Hypothalamus (tissue), 51 donors: ENCODE measurements around the gene DENND6A.
"Not testable (repeated sequence)": the region's sequence is repeated elsewhere in the genome, so short reads cannot be mapped to it uniquely, and the experiment has no call there.

ENCODE experiments used
- DNase-seq, 51 donors: peaks; one replicate each; lab custom pipeline; 2025; lab: John Stamatoyannopoulos, UW

DENND6A gene

DNA sequence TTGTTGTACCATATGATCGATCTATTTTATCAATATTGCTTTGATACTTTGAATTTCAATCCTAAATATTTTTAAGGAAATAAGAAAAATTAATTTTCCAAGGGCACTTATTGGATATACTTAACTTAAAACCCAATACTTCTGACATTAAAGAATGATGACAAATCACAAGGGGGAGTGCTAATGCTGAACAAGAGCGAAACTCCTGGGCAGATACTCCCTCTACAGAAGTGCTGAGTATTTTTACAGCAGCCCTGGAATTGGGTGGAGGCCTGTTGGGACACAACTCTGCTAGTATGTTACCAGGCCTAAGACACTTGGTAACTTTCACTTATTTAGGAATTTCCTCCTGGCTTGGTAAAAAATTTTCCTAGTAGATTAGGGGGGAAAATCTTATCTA lies 46.2 kb downstream of the DENND6A start:
- no peak for DNase-seq

DNA sequence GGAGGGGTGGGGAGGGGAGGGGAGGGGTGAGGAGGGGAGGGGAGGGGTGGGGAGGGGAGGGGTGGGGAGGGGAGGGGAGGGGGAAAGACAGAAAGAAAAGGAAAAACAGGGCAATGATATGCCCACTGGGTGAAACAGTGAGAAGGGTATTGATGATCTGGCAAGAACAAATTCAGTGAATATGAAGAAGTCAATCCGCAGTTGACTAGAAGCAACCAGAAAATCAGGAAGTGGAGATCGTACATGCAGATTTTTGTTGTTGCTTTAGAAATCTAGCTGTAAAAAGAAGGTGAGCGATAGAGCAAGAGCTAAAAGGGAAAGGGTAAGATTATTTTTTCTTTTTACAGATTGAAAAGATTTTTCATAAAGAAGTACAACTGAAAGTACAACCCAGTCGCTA lies 48.1 kb downstream of the DENND6A start:
- DNase-seq: no peak

DNA sequence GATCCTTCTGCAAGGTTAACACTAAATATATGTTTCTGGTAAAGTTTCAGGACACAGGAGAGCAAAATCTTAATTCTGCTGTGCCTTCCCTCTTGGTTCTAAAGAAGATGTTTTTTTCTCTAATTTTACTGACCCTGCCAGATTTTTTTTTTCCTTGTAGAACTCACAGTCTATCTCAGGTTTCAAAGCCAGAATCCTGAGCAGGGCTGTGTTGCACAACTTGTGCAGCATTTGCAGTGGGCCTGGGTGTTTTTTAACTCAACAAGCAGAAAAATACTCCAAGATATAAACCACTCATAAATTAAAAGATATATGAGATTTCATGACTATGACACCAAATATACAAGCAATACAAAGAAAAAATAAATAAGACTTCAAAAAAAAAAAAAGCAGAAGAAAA lies 55.5 kb downstream of the DENND6A start:
- DNase-seq: no peak

DNA sequence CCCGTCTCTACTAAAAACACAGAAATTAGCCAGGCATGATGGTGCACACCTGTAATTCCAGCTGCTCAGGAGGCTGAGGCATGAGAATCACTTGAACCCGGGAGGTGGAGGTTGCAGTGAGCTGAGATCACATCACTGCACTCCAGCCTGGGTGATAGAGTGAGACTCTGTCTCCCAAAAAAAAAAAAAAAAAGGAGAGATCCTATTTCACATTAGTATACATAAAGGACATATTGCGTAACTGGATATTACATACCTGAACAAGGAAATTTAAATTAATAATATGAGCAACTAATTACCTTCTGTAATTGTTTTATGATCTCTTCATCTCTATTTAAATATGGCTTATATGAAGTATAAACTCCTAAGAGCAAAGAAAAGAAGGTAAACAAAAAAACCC lies 58.6 kb downstream of the DENND6A start:
- not testable (repeated sequence) for DNase-seq

DNA sequence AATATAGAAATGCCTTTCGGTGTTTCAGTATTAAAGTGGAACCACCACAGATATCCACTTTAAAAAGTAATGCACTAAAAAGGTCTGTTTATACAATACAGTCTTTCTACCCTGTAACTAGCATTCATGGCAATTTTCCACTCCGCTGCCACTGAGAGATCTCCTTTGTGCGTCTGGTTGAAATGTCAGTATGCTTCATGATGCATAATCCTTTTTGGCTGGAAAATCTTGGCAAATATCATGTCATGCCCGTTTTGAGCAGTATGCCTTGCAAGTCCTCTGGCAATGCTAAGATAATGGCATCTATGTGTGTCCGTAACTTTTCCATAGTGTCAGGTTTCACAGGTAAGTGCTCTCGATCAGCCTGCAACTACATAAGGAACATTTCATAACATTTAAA lies 64.9 kb downstream of the DENND6A start:
- DNase-seq: peak in 20 of 51 donors; percentile 1 to 38 (median 14)

DNA sequence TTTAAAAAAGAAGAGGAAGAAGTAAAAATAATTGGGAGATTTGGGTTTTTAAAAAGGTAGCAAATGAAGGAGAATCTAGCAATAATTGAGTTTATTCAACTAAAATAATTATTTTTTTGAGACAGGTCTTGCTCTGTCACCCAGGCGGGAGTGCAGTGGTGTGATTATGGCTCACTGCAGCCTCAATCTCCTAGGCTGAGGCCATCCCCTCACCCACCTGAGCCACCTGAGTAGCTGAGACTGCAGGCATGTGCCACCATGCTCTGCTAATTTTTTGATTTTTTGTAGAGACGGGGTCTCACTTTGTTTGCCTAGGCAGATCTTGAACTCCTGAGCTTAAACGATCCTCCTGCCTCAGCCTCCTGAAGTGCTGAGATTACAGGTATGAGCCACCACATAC lies 68.1 kb downstream of the DENND6A start:
- DNase-seq: no peak

DNA sequence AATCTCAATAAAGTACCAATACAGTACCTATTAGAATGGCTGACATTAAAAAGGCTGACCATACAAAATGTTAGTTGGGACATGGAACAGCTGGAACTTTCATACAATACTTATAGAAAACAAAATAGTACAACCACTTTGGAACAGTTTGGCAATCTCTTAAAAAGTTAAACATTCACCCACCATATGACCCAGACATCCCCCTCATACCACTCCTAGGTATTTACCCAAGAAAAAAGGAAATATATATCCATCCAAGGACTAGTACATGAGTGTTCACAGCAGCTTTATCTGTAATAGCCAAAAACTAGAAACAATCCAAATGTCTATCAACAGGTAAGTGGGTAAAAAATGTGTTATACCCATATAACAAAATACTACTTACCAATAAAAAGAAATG lies 70.5 kb downstream of the DENND6A start:
- no peak for DNase-seq

DNA sequence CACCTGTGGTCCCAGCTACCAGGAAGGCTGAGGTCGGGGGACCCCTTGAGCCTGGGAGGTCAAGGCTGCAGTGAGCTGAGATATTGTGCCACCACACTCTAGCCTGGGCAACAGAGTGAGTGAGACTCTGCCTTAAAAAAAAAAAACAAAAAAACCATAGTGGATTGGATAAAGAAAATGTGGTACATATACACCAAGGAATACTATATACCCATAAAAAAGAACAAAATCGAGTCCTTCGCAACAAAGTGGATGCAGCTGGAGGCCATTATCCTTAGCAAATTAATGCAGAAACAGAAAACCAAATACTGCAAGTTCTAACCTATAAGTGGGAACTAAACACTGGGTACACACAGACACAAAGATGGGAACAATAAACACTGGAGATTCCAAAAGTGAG lies 75.1 kb downstream of the DENND6A start:
- no peak for DNase-seq

DNA sequence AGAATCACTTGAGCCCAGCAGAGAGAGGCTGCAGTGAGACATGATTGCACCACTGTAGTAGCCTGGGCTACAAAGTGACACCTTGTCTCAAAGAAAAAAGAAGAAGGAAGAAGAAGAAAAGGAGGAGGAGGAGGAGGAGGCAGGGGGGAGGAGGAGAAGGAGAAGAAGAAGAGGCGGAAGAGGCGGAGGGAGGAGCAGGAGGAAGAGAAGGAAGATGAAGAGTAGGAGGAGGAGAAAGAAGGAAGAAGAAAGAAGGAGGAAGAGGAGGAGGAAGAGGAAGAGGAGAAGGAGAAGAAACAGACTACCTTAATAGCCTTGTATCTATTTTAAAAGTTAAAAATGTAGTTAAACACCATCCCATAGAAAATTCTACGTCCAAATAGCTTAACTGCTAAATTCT lies 76.6 kb downstream of the DENND6A start:
- no peak for DNase-seq

DNA sequence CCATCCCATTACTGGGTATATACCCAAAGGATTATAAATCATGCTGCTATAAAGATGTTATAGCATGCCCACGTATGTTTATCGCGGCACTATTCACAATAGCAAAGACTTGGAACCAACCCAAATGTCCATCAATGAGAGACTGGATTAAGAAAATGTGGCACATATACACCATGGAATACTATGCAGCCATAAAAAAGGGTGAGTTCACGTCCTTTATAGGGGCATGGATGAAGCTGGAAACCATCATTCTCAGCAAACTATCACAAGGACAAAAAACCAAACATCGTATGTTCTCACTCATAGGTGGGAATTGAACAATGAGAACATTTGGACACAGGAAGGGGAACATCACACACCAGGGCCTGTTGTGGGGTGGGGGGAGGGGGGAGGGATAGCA lies 81.0 kb downstream of the DENND6A start:
- DNase-seq: not testable (repeated sequence)

DNA sequence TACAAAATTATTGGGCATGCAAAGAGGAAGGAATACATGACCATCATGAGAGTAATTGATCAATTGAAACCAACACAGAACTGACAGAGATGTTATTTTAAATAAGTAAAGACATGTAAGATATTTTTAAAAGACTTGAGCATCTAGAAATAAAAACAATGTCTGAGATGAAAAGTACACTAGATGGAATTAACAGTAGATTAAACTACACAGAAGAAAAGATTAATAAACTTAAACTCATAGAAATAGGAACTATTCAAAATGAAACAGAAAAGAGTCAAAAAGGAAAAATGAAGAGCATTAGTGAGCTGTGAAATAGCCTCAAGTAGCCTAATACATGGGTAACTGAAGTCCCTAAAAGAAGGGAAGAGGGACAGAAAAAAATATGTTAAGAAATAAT lies 87.2 kb downstream of the DENND6A start:
- DNase-seq: no peak

DNA sequence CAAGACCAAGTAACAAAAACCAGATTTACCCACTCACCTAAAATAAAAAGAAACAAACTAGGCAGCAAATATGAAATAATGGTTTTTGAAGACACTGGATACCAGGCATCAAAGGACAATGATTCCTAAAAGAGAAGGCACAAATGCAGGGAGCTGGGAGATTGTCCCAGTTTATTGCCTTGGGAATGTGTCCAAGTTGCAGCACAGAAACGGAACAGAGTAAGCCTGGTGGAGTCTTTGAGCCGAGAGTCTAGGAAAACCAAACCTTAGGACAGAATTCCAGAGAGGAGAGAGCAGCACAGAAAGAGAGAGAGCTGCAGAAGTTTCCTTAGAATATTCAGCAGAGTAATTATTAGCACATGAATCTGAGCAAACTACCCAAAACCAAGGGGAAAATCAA lies 87.9 kb downstream of the DENND6A start:
- no peak for DNase-seq

DNA sequence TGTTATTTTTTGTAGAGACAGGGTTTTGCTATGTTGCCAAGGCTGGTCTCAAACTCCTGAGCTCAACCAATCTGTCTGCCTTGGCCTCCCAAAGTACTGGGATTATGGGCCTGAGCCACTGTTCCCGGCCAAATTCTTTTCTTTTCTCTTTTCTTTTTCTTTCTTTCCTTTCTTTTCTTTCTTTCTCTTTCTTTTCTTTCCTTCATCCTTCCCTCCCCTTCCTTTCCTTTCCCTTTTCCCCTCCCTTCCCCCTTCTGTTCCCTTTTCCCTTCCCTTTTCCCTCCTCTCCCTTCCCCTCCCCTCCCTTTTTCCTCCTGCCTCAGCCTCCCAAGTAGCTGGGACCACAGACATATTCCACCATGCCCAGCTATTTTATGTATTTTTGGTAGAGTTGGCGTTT lies 92.7 kb downstream of the DENND6A start:
- no peak for DNase-seq

DNA sequence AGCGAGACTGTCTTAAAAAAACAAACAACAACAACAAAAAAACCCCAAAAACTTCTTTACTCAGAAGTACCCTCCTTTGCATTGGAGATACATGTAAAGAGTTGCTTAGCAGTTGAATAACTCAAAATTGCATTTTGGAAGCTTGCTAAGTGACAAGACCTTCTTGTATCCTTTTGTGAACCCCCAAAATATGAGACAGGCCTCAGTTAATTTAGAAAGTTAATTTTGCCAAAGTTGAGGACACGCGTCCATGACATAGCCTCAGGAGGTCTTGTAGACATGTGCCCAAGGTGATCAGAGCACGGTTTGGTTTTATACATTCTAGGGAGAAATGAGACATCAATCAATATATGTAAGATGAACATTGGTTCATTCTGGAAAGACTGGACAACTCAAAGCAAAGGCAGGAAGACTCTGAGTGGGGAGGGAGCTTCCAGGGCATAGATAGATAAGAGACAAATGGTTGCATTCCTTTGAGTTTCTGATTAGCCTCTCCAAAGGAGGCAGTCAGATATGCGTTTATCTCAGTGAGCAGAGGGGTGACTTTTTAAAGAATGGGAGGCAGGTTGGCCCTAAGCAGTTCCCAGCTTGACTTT lies 94.0 kb downstream of the DENND6A start:
- DNase-seq: no peak

DNA sequence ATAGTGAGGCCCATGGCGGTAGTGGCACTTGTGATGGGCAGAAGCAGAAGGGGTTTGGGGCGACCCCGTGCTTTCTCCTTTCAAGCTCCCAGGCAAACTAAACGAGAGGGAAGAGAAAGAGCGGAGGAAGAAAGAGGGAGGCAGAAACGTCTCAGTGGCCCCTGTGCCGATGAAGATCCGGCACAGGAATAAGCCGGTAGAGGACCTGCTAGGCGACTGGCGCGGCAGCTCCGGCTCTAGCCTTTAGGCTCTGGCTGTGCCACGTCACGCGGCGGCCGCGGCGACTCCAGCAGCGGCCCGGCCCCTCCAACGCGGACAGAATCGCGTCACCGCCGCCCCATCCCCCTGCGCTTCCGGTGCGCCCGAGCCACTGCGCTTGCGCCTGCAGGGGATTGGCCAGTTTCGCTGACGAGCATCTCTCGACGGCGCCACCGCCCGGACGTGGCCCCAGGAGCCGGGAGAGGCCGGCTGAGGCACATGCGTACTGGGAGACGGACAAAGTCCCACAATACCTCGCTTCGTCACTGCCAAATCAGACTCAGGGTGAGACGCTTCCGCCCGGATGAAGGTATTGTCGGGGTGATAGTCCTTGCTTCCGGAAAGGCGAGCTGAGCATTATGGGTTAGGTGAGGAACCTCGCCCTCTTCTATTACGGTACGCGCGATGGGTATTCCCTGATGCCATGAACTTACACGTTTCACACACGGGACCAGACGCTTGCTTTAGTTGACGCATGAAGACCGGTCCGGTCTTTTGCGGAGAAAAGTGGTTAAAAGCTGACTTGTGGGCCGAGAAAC lies 95.6 kb downstream of the DENND6A start, which contains the start of gene ARF4:
TSS of gene ARF4 (minus strand) at position 218 of the 797 bp plus-strand sequence. CDS start at position 14, 204 bp downstream.
- peak; percentile 92 to 100 (median 98) for DNase-seq

DNA sequence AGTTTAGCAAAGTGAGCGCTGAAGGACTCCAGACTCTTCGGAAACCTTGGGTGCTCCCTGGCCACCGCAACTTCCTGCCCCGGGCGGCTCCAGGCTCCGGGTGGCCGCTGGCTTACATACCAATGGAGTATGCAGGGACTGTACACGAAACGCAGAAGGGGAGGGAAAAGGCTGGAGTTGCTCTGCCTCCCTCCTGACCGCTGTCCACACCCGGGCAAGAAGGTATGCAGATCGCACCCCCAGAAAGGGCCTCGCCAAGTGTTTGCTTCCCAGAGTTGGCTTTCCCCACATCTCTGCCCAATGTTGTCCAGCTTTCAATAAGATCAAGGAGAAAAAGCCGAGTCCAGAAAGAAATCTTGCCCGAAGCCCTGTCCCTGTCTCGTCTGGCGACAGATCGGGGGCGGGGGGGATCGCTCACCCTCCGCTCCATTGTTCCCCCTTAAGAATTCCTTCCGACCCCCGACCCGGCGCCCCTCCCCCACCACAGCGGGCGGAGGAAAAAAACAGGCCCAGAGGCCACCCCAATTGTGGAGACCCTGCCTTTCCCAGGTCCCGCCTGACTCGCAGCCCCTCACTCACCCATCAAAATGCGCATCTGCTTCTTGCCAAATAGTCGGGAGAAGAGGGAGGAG lies 96.3 kb downstream of the DENND6A start:
- peak in 50 of 51 donors; percentile 10 to 74 (median 45) for DNase-seq

DNA sequence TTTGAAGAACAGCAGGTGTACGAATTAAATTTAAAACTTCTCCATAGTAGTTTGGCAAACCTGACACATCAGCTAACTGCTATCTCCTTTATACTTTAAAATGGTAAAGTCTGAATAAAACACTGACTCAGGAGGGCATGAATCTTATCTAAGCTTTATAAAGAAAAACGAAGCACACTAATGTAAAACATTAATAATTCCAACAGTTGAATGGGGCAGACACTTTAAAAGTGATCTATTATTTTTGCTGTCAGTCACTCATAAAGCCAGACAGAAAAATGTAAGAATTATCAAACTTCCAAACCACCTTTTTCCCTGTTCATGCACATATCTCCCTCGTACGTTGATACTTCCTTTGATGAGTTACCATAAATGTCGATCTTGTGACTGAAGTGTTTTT lies 98.3 kb downstream of the DENND6A start:
- DNase-seq: no peak

DNA sequence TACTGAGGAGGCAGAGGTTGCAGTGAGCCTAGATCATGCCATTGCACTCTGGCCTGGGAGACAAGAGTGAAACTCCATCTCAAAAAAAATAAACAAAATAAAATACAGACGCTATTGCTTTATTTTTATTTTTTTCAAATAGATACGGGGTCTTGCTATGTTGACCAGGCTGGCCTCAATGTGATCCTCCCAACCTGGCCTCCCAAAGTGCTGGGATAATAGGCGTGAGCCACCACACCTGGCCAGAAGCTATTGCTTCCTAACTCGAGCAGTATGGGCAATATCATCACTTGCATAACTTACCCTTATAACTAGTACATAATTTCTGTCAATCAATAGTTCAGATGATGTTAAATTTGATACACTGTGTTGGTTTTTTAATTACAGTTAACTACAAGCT lies 98.7 kb downstream of the DENND6A start:
- no peak for DNase-seq

DNA sequence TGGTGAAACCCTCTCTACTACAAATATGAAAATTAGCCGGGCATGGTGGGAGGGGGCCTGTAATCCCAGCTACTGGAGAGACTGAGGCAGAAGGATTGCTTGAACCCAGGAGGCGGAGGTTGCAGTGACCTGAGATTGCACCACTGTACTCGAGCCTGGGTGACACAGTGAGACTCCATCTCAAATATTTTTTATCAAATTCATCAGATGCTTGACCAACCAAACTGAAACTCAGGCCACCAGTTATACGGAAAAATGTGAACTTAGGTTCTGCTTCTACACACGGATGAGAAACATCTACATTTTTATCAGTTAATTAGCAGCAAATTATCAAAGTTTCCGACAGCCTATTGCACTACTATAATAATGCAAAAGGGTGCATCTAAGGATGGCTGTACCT lies 100.6 kb downstream of the DENND6A start:
- DNase-seq: no peak

DNA sequence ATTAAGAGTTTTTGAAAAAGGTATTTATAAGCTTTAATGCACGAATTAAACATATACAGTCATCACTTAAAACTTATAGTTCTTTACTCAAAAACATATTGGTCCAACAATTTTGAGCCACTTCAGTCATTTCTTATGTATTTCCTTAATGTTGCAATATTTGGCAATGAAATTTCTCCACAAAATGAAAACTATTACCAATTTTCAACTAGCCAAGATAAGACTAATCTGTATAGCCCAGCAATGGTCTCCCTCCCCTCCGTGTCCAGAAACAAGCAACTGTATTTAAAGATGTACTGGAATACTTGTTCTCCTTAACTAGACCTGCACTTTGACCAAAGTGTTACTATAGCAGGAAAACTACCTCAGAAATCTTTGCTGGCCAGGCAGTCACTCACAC lies 105.0 kb downstream of the DENND6A start:
- no peak for DNase-seq

DNA sequence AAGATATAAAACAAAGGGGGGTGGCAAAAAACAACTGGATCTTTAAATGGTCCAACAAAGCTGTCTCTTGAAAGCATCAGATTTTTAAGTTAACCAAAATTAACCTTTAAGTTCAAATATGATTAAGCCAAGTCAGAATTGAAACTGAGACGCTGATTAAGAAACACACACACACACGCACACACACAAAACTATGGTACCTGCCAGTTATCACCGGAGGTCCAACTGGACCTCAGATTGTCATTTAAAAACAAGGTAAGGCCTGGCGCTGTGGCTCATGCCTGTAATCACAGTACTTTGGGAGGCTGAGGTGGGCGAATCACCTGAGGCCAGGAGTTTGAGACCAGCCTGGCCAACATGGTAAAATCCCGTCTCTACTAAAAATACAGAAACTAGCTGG lies 106.1 kb downstream of the DENND6A start:
- DNase-seq: no peak

DNA sequence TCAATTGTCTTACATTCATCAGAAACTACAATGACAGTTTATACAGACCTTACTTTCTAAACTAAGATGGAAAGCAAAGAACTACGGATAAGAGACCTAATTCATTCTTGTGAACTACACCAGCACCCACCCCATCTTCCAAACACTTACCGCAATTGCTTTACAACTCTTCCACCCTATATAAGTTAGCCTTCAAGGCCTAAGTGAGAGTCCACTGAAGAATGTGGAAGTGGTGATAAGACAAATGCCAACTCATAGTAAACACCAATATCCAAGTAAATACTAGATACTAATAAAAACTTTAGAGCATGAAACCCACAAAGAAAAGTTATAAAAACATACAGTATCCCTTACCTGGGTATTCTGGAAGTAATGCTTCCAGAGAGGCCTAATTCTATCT lies 109.3 kb downstream of the DENND6A start:
- DNase-seq: no peak
